OCI-M1 (cell line): ENCODE results near the gene TTC39B.
"Not testable (repeated sequence)": the region's sequence is repeated elsewhere in the genome, so short reads cannot be mapped to it uniquely, and the experiment has no call there.

Experiments
- DNase-seq: peaks from one replicate; lab custom pipeline; 2025; lab: John Stamatoyannopoulos, UW

TTC39B gene

GRCh38 chr9:15306757-15307522 lies at the start of gene TTC39B:
Gene TTC39B (minus strand): TSS chr9:15307216. CDS start chr9:15307125, 91 bp downstream.
- DNase-seq: peak; percentile 87

- DNase-seq: no peak
Observed at GRCh38 chr9:15355669-15356068, 48.7 kb upstream of the TTC39B start.

DNA sequence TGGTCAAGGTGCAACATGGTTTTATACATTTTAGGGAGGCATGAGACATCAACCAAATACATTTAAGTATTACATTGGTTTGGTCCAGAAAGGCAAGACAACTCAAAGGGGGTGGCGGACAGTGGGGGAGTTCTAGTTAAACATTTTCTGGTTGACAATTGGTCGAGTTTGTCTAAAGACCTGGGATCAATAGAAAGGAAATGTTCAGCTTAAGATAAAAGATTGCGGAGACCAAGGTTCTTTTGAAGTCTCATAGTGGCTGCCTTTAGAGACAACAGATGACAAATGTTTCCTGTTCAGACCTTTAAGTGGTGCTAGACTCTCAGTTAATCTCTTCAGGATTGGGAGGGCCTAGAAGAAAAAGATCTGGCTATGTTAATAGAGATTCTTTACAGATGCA lies 47.7 kb upstream of the TTC39B start:
- no peak for DNase-seq

GRCh38 chr9:15353892-15354291 lies 46.9 kb upstream of the TTC39B start:
- DNase-seq: no peak

GRCh38 chr9:15352306-15352705 lies 45.3 kb upstream of the TTC39B start:
- no peak for DNase-seq

- no peak for DNase-seq
Observed at GRCh38 chr9:15349892-15350761, 43.1 kb upstream of the TTC39B start.

- no peak for DNase-seq
Observed at GRCh38 chr9:15346837-15347236, 39.8 kb upstream of the TTC39B start.

DNA sequence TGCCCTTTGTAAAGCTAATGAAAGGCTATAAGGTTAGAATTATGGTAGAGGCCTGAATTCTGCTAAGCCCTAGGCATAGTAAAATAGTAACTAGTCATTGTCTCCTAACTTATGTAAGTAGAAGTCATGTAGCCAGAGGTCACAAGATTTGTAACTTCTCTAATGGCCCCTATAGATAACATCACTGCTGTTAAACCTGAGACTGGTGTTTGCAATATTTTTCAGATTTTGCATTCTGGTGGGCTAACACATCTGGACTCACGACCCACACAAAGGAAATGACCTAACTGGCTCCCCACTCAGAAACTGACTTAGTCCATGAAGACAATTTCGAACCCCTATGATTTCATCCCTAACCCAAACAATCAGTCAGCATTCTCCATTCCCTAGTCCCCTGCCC lies 37.2 kb upstream of the TTC39B start:
- no peak for DNase-seq

DNA sequence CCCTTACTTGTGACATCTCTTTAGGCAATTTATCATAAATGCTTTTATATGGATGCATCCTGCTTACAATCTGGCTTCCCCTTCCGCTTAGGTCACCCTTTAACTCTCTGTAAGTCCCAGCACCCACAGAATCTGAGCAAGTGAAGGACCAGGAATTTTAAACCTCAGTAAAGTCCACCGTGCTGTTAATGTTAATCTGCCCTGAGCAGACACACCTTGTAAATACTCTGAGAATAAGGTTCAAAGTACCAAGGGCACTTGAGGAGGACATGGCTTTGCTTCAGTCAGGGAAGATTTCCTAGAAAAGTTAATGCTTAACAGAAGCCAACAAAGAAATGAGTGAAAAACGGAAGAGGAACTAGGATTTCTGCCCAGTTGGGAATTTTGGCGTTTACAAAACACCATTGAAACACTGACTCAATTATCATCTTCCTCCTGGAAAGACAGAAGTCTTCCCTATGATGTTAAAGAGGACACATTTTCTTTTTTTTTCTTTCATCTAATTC lies 26.4 kb upstream of the TTC39B start:
- DNase-seq: peak; percentile 1

GRCh38 chr9:15332939-15333338 lies 25.9 kb upstream of the TTC39B start:
- DNase-seq: no peak

- peak; percentile 4 for DNase-seq
Observed at GRCh38 chr9:15329539-15330109, 22.6 kb upstream of the TTC39B start.

- DNase-seq: peak; percentile 1
Observed at GRCh38 chr9:15328946-15329345, 21.9 kb upstream of the TTC39B start.

GRCh38 chr9:15322695-15323094 lies 15.7 kb upstream of the TTC39B start:
- not testable (repeated sequence) for DNase-seq

DNA sequence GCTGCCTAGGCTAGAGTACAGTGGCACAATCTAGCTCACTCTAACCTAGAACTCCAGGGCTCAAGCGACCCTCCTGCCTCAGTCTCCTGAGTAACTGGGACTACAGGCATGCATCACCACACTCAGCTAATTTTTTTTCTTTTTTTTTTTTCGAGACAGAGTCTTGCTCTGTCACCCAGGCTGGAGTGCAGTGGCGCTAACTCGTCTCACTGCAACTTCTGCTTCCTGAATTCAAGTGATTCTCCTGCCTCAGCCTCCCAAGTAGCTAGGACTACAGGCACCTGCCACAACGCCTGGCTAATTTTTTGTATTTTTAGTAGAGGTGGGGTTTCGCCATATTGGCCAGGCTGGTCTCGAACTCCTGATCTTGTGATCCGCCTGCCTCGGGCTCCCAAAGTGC lies 12.6 kb upstream of the TTC39B start:
- not testable (repeated sequence) for DNase-seq

DNA sequence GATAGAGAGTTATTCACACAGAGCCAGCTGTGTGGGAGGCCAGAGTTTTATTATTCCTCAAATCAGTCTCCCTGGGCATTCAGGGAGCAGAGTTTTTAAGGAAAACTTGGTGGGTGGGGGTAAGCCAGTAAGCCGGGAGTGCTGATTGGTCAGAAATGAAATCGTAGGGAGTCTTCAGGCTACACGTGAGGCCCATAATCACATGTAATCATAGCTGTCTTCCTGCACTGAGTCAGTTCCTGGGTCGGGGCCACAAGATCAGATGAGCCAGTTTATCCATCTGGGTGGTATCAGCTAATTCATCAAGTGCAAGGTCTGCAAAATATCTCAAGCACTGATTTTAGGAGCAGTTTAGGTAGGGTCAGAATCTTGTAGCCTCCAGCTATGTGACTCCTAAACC lies 10.8 kb upstream of the TTC39B start:
- no peak for DNase-seq

- no peak for DNase-seq
Observed at GRCh38 chr9:15311607-15312006, 4.6 kb upstream of the TTC39B start.

- DNase-seq: no peak
Observed at GRCh38 chr9:15310107-15310850, 3.3 kb upstream of the TTC39B start.

- DNase-seq: no peak
Observed at GRCh38 chr9:15308511-15308910, 1.5 kb upstream of the TTC39B start.

GRCh38 chr9:15307523-15307841 lies 466 bp upstream of the TTC39B start:
- DNase-seq: no peak

GRCh38 chr9:15306068-15306756 lies 804 bp downstream of the TTC39B start:
- DNase-seq: no peak

- DNase-seq: no peak
Observed at GRCh38 chr9:15305470-15305869, 1.5 kb downstream of the TTC39B start.
